BLaER1 treated with 17β-estradiol and CSF1 and Interleukin-3, amounts not matched to agents 10 nM and 100 nM (cell line): ENCODE measurements around the gene SHISA5.

Experiments used
- H3K27ac ChIP-seq, 11 experiments: shearing (Covaris generic); formaldehyde crosslinking; 2 replicates each; pipeline ENCODE4 v1.8.1; 2022
- H3K27me3 ChIP-seq, 11 experiments: shearing (Covaris generic); formaldehyde crosslinking; 2 replicates each; pipeline ENCODE4 v1.8.1; 2022
- H3K36me3 ChIP-seq, 11 experiments: shearing (Covaris generic); formaldehyde crosslinking; 2 replicates each; pipeline ENCODE4 v1.8.1; 2022
- H3K4me1 ChIP-seq, 10 experiments: shearing (Covaris generic); formaldehyde crosslinking; 2 replicates each; pipeline ENCODE4 v1.8.1; 2022
- H3K4me2 ChIP-seq, 11 experiments: shearing (Covaris generic); formaldehyde crosslinking; 2 replicates each; pipeline ENCODE4 v1.8.1; 2022
- H3K4me3 ChIP-seq, 10 experiments: shearing (Covaris generic); formaldehyde crosslinking; 2 replicates each; pipeline ENCODE4 v1.8.1; 2022
- H3K9ac ChIP-seq, 11 experiments: shearing (Covaris generic); formaldehyde crosslinking; 2 replicates each; pipeline ENCODE4 v1.8.1; 2022
- H3K9me3 ChIP-seq, 11 experiments: shearing (Covaris generic); formaldehyde crosslinking; replicated peaks in 1 of 11; 2 replicates each; pipeline ENCODE4 v1.8.1; 2022
- H4K20me1 ChIP-seq, 11 experiments: shearing (Covaris generic); formaldehyde crosslinking; 2 replicates each; pipeline ENCODE4 v1.8.1; 2022
- Cebpa-rat ChIP-seq, 11 experiments: shearing (Covaris generic); IDR thresholded peaks; 2 replicates each; pipeline ENCODE4 v1.8.1; 2022

SHISA5 gene

DNA sequence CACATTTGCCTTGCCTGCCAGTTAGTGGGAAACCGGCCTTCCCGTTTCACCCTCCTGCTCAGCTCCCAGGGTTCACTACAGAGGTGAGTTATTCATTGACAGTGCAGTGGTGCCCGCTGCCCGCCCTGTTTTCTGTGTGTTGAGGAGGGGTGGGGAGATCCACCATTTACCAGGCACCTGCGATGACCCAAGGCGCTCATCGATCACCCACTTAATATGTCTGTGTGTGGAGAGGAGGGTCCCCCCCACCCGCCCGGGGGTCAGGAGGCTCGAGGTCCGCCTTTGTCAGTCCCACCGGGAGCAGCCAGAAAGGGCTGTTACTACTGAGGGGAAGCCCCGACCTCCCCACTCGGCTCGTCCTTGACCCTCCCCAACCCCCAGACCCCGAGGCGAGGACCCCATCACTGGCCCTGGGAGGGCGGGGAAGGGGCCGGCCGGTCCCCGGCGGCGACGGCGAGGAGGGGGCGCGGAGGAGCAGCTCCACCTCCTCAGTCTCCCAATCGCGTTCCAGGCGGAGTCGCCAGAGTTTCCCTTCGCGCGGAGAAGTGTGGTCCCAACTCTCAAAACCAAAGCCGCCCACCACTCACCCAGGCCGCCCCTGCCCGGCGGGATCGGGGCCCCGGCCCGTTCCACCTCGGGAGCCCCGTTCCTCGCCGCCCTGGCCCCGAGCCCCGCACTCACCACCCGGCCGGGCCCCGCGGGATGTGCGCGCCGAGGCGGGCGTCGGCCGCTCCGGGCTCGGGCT, 75.2 kb downstream of the SHISA5 start:
- Histone ChIP-seq H3K9ac (peak overlapping the region; percentile 89 to 100 (median 97)), H3K36me3 (peaks cover 20 to 40% (median 29%) of the 10 kb centered on the region in 11 experiments), H3K4me2 (peak overlapping the region; percentile 87 to 100 (median 98)), H3K4me1 (peaks cover 39 to 66% (median 59%) of the 10 kb centered on the region in 10 experiments), H3K27me3 (no peaks in the 10 kb centered on the region), H3K27ac (peak overlapping the region; percentile 67 to 99 (median 96)), H4K20me1 (peaks cover 0 to 53% (median 35%) of the 10 kb centered on the region in 11 experiments; a peak in 18 of 22 replicates), H3K9me3 (no peaks in the 10 kb centered on the region), H3K4me3 (peak overlapping the region; percentile 88 to 97 (median 92))
- TF ChIP-seq Cebpa-rat (IDR thresholded peaks at IDR 0.05): no peak

DNA sequence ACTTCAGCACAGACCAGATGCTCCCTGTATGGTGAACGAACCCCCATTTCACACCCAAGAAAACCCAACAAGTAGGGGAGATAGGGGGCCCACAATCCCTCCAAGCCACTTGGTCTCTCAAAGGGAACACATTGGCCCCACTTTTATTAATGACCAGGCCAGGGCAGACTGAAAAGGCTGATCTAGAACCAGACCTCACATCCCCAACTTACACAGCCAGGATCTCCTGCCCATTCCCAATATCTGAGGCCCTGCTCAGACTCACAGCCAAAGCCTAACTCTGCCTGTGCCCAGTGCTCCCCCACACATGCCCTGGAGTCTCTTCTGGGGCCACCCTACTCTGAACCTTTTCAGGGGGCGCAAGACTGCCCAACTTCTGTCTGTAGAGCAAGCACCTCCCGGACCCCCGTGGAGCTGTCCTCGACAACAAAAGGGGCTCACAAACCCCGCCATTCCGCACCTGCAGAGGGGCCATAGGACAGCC, 75.8 kb downstream of the SHISA5 start:
- H3K9ac ChIP-seq: peak overlapping the region; percentile 89 to 100 (median 97)
- H4K20me1 ChIP-seq: peaks cover 0 to 56% (median 42%) of the 10 kb centered on the region in 11 experiments; a peak in 18 of 22 replicates
- TF ChIP-seq Cebpa-rat (IDR thresholded peaks at IDR 0.05): no peak
- peaks cover 45 to 72% (median 65%) of the 10 kb centered on the region in 10 experiments for H3K4me1 ChIP-seq
- no peaks in the 10 kb centered on the region for H3K27me3 ChIP-seq
- peaks cover 14 to 39% (median 29%) of the 10 kb centered on the region in 11 experiments for H3K36me3 ChIP-seq
- peak overlapping the region in 9 of 11 experiments; percentile 52 to 99 (median 97); a peak in 18 of 22 replicates for H3K27ac ChIP-seq
- no peaks in the 10 kb centered on the region for H3K9me3 ChIP-seq
- H3K4me2 ChIP-seq: peak overlapping the region; percentile 87 to 100 (median 98)
- peak overlapping the region; percentile 88 to 97 (median 92) for H3K4me3 ChIP-seq

DNA sequence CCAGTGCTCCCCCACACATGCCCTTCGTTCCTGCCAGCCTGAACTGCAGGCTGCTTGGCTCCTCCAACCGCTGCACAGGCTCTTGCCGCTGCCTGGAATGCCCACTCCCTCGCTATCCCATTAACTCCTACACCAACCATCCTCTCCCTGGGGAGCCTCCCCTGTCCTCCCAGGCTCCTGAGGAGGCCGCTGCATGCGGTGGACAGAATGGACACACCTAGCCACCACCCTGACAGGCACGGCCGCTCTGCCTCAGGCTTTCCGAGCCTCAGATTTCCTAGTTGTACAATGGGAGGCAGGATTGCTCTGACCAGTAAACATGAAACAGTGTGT, 76.4 kb downstream of the SHISA5 start:
- Histone ChIP-seq H3K9ac (peak overlapping the region; percentile 89 to 100 (median 97); a peak in 21 of 22 replicates), H3K36me3 (peaks cover 8 to 35% (median 29%) of the 10 kb centered on the region in 11 experiments), H3K4me2 (peak overlapping the region; percentile 87 to 100 (median 98)), H3K9me3 (no peaks in the 10 kb centered on the region), H4K20me1 (peaks cover 0 to 58% (median 47%) of the 10 kb centered on the region in 11 experiments; a peak in 18 of 22 replicates), H3K27me3 (no peaks in the 10 kb centered on the region), H3K4me1 (peaks cover 50 to 77% (median 70%) of the 10 kb centered on the region in 10 experiments), H3K4me3 (peak overlapping the region in 9 of 10 experiments; percentile 88 to 97 (median 92); a peak in 18 of 20 replicates), H3K27ac (peak overlapping the region in 9 of 11 experiments; percentile 52 to 99 (median 97); a peak in 18 of 22 replicates)
- no peak for TF ChIP-seq Cebpa-rat (IDR thresholded peaks at IDR 0.05)

DNA sequence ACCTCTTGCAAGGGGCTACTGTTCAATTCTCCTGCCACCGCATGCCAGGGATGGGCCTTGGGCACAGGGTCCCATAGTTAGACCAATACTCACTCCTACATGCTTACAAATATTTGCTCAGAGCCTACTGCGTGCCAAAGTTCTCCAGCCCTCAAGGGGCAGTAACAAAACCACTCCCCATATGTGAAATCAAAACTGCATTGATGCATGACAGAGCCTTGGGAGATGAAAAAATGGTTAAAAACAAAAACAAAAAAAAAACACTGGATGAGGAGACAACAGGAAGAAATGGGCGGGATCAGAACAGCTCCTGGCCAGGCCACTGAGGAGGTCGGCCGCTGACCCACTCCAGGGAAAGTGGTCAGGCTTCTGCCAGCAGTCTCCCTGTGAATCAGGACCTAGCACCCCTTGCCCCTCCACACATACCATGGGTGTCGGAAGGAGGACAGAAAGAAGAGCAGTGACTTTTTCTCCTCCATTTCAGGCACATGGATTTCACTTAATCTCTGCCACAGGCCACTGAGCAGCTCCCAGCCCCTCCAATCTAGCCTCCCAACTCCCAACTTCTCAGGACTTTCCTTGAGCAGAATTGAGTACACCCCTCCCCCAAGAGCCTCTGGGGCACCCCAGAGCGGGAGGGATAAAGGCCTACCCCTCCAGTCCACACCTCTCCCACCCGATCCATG, 76.9 kb downstream of the SHISA5 start:
- H3K9ac ChIP-seq: peak overlapping the region; percentile 1 to 100 (median 97); a peak in 21 of 22 replicates
- no peaks in the 10 kb centered on the region for H3K27me3 ChIP-seq
- H3K4me3 ChIP-seq: peak overlapping the region in 9 of 10 experiments; percentile 88 to 97 (median 92); a peak in 17 of 20 replicates
- peaks cover 53 to 82% (median 75%) of the 10 kb centered on the region in 10 experiments for H3K4me1 ChIP-seq
- no peaks in the 10 kb centered on the region for H3K9me3 ChIP-seq
- H3K27ac ChIP-seq: peak overlapping the region in 9 of 11 experiments; percentile 52 to 99 (median 97); a peak in 18 of 22 replicates
- peaks cover 0 to 63% (median 52%) of the 10 kb centered on the region in 11 experiments; a peak in 18 of 22 replicates for H4K20me1 ChIP-seq
- peak overlapping the region; percentile 87 to 100 (median 98) for H3K4me2 ChIP-seq
- TF ChIP-seq Cebpa-rat (IDR thresholded peaks at IDR 0.05): no peak
- H3K36me3 ChIP-seq: peaks cover 3 to 34% (median 25%) of the 10 kb centered on the region in 11 experiments; a peak in 21 of 22 replicates

DNA sequence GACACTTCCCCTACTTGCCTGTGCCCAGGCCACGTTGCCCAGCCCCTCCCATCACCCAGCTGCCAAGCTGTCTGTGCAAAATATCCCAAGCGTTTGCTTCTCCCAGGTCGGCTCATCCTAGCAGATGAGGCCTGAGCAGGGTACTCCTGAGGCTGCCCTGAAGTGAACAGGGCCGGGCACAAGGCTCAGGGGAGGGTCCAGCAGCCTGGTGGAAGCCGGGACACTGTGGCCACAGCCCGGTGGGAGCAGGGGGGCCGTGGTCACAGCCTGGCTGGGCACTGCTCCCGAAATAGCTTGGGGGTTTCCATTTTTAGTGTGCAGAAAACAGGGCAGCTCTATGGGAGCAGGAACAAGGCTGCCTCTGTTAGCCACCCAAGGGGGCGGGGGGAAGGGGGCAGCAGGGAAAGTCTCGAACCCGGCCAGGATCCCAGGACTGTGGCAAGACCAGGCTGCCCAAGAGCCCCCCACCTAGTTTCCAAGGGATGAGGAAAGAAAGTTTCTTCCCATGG, 77.5 kb downstream of the SHISA5 start:
- peak overlapping the region in 9 of 11 experiments; percentile 52 to 99 (median 97); a peak in 18 of 22 replicates for H3K27ac ChIP-seq
- H3K27me3 ChIP-seq: no peaks in the 10 kb centered on the region
- H3K4me1 ChIP-seq: peaks cover 53 to 85% (median 78%) of the 10 kb centered on the region in 10 experiments
- peaks cover 0 to 40% (median 28%) of the 10 kb centered on the region in 11 experiments; a peak in 18 of 22 replicates for H3K36me3 ChIP-seq
- peaks cover 0 to 70% (median 58%) of the 10 kb centered on the region in 11 experiments; a peak in 18 of 22 replicates for H4K20me1 ChIP-seq
- H3K4me2 ChIP-seq: peak overlapping the region; percentile 87 to 100 (median 98)
- no peak for TF ChIP-seq Cebpa-rat (IDR thresholded peaks at IDR 0.05)
- no peaks in the 10 kb centered on the region for H3K9me3 ChIP-seq
- H3K9ac ChIP-seq: peak overlapping the region; percentile 21 to 100 (median 97); a peak in 20 of 22 replicates
- peak overlapping the region in 8 of 10 experiments; percentile 88 to 97 (median 93); a peak in 16 of 20 replicates for H3K4me3 ChIP-seq

DNA sequence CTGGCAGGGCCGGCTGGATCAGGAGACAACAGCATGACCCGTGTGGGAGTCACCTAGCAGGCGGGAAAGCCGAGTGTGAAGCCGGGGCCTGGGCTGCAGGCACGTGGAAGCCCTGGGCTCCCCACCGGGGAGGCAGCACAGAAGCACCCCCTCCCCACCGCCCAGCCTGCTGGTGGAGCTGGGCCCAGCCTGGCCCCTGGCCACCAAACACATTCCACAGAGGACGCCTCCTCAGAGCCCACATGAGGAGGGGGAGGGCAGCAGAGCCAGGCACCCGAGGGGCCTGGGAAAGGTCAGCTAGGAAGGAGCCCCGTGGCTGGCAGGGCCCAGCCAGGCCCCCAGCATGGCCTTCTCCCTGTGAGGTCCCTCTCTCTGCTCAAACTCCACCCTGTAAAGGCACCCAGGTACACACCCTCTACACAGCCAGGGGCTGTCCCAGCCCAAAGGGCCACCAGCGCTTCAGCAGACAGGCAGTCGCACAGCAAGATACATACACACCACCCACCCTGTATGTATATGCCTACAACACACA, 78.6 kb downstream of the SHISA5 start:
- Histone ChIP-seq H3K4me1 (peaks cover 53 to 75% (median 74%) of the 10 kb centered on the region in 10 experiments), H3K27me3 (no peaks in the 10 kb centered on the region), H3K27ac (peak overlapping the region in 9 of 11 experiments; percentile 52 to 99 (median 97); a peak in 15 of 22 replicates), H3K36me3 (peaks cover 0 to 51% (median 37%) of the 10 kb centered on the region in 11 experiments; a peak in 19 of 22 replicates), H4K20me1 (peaks cover 0 to 81% (median 69%) of the 10 kb centered on the region in 11 experiments; a peak in 18 of 22 replicates), H3K4me2 (peak overlapping the region; percentile 35 to 100 (median 97); a peak in 21 of 22 replicates), H3K9ac (peak overlapping the region in 10 of 11 experiments; percentile 21 to 100 (median 98); a peak in 17 of 22 replicates), H3K4me3 (0 out of 20 replicates have a peak overlapping the region, but pooled peaks of 1 of the 10 experiments have one; percentile 89), H3K9me3 (no peaks in the 10 kb centered on the region)
- no peak for TF ChIP-seq Cebpa-rat (IDR thresholded peaks at IDR 0.05)

DNA sequence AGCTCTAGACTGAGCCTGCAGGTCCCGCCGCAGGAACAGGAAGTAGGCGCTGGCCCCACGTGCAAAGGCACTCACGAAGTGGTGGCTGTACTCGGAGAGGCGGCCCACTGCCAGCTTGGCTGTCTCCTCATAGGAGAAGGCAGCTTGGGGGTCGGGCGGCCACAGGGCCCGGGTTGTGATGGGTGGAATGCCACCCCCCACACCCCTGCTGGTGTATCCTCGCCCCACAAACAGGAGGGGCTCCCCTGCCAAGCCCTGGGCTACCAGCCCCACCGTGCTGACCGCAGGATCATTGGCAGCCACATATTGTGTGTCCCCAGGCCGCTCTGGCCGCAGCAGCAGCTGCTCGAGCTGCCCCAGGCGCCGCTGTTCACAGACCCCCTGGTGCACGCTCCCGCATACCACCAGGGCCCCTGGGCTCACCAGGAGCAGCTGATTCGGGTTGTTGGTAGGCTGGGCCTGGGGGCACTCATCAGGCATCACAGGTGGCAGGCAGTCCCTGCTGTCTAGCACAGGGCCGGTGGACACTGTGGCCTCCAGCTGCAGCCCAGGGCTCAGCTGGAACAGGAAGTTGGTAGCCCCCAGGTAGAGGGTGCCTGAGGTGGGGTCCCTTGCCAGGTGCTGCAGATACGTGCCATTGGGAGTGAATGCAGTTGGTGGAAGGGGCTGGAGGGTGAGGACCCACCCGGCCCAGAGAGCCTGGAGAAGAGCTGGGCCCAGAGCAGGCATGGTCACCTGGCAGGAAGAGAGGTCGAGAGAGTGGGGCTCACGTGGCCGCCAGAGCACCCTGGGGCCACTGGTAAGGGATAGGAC, 79.9 kb downstream of the SHISA5 start:
- Histone ChIP-seq H3K4me2 (peak overlapping the region in 9 of 11 experiments; percentile 71 to 100 (median 97); a peak in 17 of 22 replicates), H3K27me3 (no peaks in the 10 kb centered on the region), H4K20me1 (peaks cover 0 to 92% (median 77%) of the 10 kb centered on the region in 11 experiments; a peak in 18 of 22 replicates), H3K4me3 (no peak overlapping the region), H3K9ac (peak overlapping the region in 7 of 11 experiments; percentile 20 to 99 (median 98); a peak in 7 of 22 replicates), H3K9me3 (no peaks in the 10 kb centered on the region), H3K4me1 (peaks cover 53 to 71% (median 66%) of the 10 kb centered on the region in 10 experiments), H3K36me3 (peaks cover 2 to 62% (median 47%) of the 10 kb centered on the region in 11 experiments; a peak in 19 of 22 replicates), H3K27ac (peak overlapping the region in 5 of 11 experiments; percentile 13 to 98 (median 16); a peak in 7 of 22 replicates)
- TF ChIP-seq Cebpa-rat (IDR thresholded peaks at IDR 0.05): no peak
